ENCODE measurements around the gene GTPBP3. TPM values are rescaled to one million over a fixed set of nuclear protein-coding genes. Genes with fewer than 3 reads are reported as not detected.

The GTPBP3 gene
- total RNA-seq, 1 experiment from 2014 or later: 73.0 TPM

- peak; percentile 99 for DNase-seq (ENCODE audit: low read depth, low spot score)
- Histone ChIP-seq H3K9me2 (ENCODE audit: insufficient read depth) (no peaks in the 10 kb centered on the region), H3K4me3 (replicated peaks in 1 of 2; ENCODE audit: low read depth in 1 of 2, low read length in 2 of 2) (peak within 1 kb of the TSS; percentile 72 to 99), H3K27ac (ENCODE audit: low read depth, low read length) (peak within 1 kb of the TSS; percentile 93), H3K4me1 (ENCODE audit: control insufficient read depth in 1 of 2, insufficient read depth in 2 of 2, low read length in 2 of 2) (peaks cover 32 to 53% of the 10 kb centered on the region in 2 experiments), H3K9me3 (ENCODE audit: control insufficient read depth in 1 of 2, insufficient read depth in 1 of 2, low read depth in 1 of 2, low read length in 2 of 2) (no peaks in the 10 kb centered on the region), H2AFZ (ENCODE audit: low read depth, low read length, poor library complexity, severe bottlenecking) (no peak within 1 kb of the TSS), H3K27me3 (ENCODE audit: insufficient read depth, low read length) (no peaks in the 10 kb centered on the region), H3K9ac (ENCODE audit: low read length) (peak within 1 kb of the TSS; percentile 85), H3K4me2 (ENCODE audit: low read length) (peak within 1 kb of the TSS; percentile 97), H3K36me3 (ENCODE audit: control insufficient read depth in 1 of 2, insufficient read depth in 2 of 2, low read length in 2 of 2) (no peaks in the 10 kb centered on the region; a peak in 1 of 4 replicates), H4K20me1 (ENCODE audit: insufficient read depth) (no peaks in the 10 kb centered on the region), H3K79me2 (ENCODE audit: insufficient read depth, low read length) (peaks cover 21% of the 10 kb centered on the region)
- peak; percentile 66; the same call in 1 of the 2 replicates for TF ChIP-seq SIN3A (IDR thresholded peaks at IDR 0.05; ENCODE audit: low read depth)
- TF ChIP-seq TCF7L2 (IDR thresholded peaks at IDR 0.05; ENCODE audit: borderline replicate concordance, extremely low read depth, insufficient read depth, insufficient read length): peak; percentile 74
- no peak for TF ChIP-seq JUND (IDR thresholded peaks at IDR 0.05)
- peak; percentile 21 for TF ChIP-seq POLR2A (IDR thresholded peaks at IDR 0.05; ENCODE audit: borderline replicate concordance, extremely low read depth, insufficient read depth, insufficient read length)
- peak; percentile 95 for TF ChIP-seq SP1 (IDR thresholded peaks at IDR 0.05; ENCODE audit: low read depth)
- no peak for TF ChIP-seq SRF (IDR thresholded peaks at IDR 0.05; ENCODE audit: low read depth)
- peak; percentile 64 for TF ChIP-seq POLR2AphosphoS5 (IDR thresholded peaks at IDR 0.05; ENCODE audit: low read depth, low read length)
- TF ChIP-seq MAX (IDR thresholded peaks at IDR 0.05): peak; percentile 87
- TF ChIP-seq ZNF274 (IDR thresholded peaks at IDR 0.05; ENCODE audit: low read depth, low read length): no peak
- TF ChIP-seq REST (IDR thresholded peaks at IDR 0.05; ENCODE audit: low read depth): no peak
- no peak for TF ChIP-seq YY1 (IDR thresholded peaks at IDR 0.05; ENCODE audit: extremely low read depth, insufficient replicate concordance, low read depth, low read length)
- TF ChIP-seq CBX3 (IDR thresholded peaks at IDR 0.05; ENCODE audit: low read depth): peak; percentile 31; the same call in 1 of the 2 replicates
- no peak for TF ChIP-seq CTCF (IDR thresholded peaks at IDR 0.05 in 2 of 3, conservative IDR thresholded peaks at IDR 0.05 in 1 of 3; ENCODE audit: borderline replicate concordance in 1 of 3, insufficient read depth in 1 of 3, low read depth in 2 of 3, low read length in 2 of 3)
- peak; percentile 77 for TF ChIP-seq ZFX (IDR thresholded peaks at IDR 0.05)
- ChIA-PET RAD21 (ENCODE audit: low non-redundant PET in 1 of 2, low total read pairs in 2 of 2, uncharacterized antibody in 2 of 2, unreplicated experiment in 2 of 2) (interaction anchor here in 1 of 2 experiments (1.0 kb wide), 1 partner anchor 26 kb away, joined by 3 read pairs; the partner anchor contains the start of gene DDA1), POLR2A (interaction anchor here (1.1 to 4.1 kb wide), 4 partner anchors 12 to 525 kb away, joined by 4 to 39 read pairs (median 9); partner anchors contain the start of genes DDA1 and RPL18A), CTCF (interaction anchor here (0.7 to 2.2 kb wide), 6 partner anchors 13 to 42 kb away, joined by 4 to 5 read pairs (median 5); partner anchors contain the start of genes DDA1 and MRPL34)
- intact Hi-C loops (cut with micrococcal nuclease): no loop called here
- peak; percentile 55 for ATAC-seq
- BruUV-seq (replicated peaks): no TSS peak
These were observed 2.6 kb upstream of the GTPBP3 start, which contains the start of gene ANO8 for GRCh38 chr19:17334414-17335409. Gene ANO8 (minus strand): TSS chr19:17334855. CDS start chr19:17334670, 185 bp downstream.
